GM12801 (cell line): Measurements from ENCODE around the gene CORIN.

Experiments used
- CTCF ChIP-seq: IDR thresholded peaks from one replicate; pipeline ENCODE4 v1.5.1; 2011; ENCODE audit warnings: control low read depth; ENCODE audit not compliant: insufficient read length; ENCODE audit errors: extremely low read depth

The CORIN gene

GRCh38 chr4:47790105-47790504, 47.8 kb downstream of the CORIN start:
- no peak for TF ChIP-seq CTCF

GRCh38 chr4:47788126-47788525, 49.7 kb downstream of the CORIN start:
- TF ChIP-seq CTCF = no peak

GRCh38 chr4:47786958-47787370, 50.9 kb downstream of the CORIN start:
- TF ChIP-seq CTCF = no peak

- TF ChIP-seq CTCF = no peak
These were observed 52.7 kb downstream of the CORIN start for GRCh38 chr4:47785153-47785552.

- no peak for TF ChIP-seq CTCF
These were observed 53.6 kb downstream of the CORIN start for GRCh38 chr4:47784222-47784621.

GRCh38 chr4:47776353-47776752, 61.5 kb downstream of the CORIN start:
- no peak for TF ChIP-seq CTCF

GRCh38 chr4:47774079-47774478, 63.8 kb downstream of the CORIN start:
- TF ChIP-seq CTCF = no peak

- no peak for TF ChIP-seq CTCF
These were observed 66.8 kb downstream of the CORIN start for GRCh38 chr4:47771020-47771419.
